GM19351 (cell line): ENCODE measurements around the gene MYRF.

Experiments
- ATAC-seq: cut with Tn5 transposase; IDR thresholded peaks from one replicate; pipeline ENCODE4 v1.9.1; 2021; ENCODE audit warnings: mild to moderate bottlenecking, moderate library complexity; ENCODE audit not compliant: unreplicated experiment

The MYRF gene

GRCh38 chr11:61718621-61719302, 33.7 kb upstream of the MYRF start:
- ATAC-seq: no peak

DNA sequence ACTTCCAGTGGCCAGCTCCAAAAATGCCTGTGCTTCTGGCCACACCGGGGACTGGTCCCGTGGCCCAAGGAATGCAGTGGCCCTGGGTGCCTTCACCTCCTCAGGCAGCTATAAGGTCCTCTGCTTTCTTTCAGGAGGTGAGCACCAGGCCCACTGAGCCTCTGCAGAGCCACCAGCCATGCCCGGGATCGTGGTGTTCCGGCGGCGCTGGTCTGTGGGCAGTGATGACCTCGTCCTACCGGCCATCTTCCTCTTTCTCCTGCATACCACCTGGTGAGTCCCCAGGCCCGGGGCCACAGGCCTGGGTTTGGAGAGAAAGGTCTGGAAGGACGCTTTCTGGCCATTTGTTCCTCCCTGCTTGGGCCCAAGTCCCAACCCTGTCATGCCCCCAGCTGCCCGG, 32.5 kb upstream of the MYRF start:
- no peak for ATAC-seq

DNA sequence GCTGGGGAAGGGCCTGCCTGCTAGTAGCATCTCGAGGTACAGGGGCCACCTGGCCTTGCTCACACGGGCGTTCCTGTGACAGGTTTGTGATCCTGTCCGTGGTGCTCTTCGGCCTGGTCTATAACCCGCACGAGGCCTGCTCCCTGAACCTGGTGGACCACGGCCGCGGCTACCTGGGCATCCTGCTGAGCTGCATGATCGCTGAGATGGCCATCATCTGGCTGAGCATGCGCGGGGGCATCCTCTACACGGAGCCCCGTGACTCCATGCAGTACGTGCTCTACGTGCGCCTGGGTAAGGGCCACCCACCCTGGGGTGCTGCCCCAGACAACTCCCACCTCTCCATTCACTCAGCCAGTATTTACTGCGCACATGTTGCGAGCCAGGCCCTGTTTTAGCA, 31.8 kb upstream of the MYRF start:
- no peak for ATAC-seq

GRCh38 chr11:61724437-61724836, 28.0 kb upstream of the MYRF start:
- ATAC-seq: no peak

- no peak for ATAC-seq
Measured at GRCh38 chr11:61725781-61726231, 26.6 kb upstream of the MYRF start.

- no peak for ATAC-seq
Measured at GRCh38 chr11:61726775-61727174, 25.7 kb upstream of the MYRF start.

DNA sequence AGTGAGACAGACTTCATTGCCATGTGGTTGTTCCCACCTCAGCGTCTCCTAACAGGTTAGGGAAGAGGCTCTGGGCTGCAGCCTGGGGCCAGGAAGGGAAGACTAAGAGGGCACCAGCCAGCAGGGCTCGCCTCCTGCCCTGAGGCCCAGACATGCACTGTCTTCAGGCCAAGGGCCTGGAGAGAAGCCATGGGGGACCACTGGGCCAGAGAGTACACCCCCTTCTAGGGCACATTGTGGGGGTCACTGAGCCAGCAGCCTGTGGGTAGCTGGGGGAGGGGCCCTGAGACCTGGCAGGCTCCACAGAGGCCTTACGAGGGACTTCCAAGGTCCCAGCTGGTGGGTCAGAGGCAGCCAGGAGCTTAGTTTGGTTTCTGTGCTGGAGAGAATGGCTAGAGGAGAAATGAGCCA, 25.0 kb upstream of the MYRF start:
- ATAC-seq: no peak

GRCh38 chr11:61728066-61728939, 24.1 kb upstream of the MYRF start:
- no peak for ATAC-seq

DNA sequence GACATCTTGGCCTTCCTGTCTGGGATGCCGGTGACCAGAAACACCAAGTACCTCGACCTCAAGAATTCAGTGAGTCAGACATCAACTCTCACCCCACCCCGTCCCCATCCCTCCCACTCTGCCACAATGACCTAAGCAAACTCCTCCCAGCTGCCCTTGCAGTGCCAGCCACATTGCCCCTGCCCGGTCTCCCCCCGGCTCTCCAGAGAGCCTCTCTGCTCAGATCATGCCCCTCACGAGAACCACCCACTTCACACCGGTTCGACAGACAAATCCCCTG, 23.6 kb upstream of the MYRF start:
- no peak for ATAC-seq

GRCh38 chr11:61730240-61730994, 22.0 kb upstream of the MYRF start:
- ATAC-seq: no peak

- ATAC-seq: no peak
Measured at GRCh38 chr11:61731211-61731951, 21.1 kb upstream of the MYRF start.

DNA sequence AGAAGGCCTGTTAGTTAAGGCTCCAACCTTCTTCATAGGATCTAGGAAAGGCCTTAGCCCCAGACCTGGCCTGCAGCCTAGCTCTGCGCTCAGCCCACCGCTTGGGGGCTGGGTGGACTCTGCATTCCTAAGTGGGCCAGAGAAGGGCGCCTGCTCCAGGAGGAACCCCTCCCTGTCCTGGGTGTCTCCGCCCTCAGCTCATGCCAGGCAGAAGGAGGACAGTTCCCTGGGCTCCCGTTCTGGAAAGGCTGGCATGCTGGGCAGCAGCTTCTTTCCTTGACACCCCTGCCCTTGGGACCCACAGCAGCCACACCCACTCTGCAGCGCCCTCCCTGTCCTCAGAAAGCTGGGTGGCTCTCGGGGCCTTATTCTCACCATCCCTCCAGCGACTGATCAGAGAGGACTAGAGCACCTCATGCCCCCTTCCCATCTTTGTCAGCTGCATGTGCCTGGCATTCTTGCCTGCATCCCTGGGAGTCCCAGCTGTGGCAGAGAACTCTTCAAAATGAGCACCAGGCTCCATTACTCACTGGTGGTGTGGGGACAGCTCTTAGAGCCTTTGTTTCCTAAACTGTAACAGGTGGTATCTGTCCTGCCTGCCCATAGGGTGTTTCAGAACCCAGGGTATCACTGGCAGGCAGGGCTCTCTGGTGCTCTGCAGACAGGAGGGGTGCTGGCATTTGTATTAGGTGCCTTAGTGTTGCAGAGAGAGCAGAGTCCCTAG, 20.3 kb upstream of the MYRF start:
- no peak for ATAC-seq

DNA sequence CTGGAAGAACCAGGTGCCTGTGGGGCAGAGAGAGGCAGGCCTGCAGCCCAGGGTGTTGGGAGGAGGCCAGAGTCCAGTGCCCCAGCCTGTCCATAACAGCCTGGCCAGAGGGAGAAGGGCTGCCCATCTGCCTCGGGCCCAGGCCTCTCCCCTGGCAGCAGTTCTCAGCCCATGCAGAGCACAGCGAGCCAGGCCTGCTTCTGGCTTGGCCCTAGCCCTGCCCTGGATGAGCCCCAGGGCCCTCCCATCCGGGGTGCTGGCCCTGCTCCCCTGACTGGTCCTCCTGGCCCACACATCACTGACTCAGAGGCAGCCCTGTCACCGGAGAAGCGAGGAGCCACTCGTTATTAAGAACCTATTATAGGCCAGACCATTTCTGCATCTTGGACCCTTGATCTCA, 19.7 kb upstream of the MYRF start:
- no peak for ATAC-seq

DNA sequence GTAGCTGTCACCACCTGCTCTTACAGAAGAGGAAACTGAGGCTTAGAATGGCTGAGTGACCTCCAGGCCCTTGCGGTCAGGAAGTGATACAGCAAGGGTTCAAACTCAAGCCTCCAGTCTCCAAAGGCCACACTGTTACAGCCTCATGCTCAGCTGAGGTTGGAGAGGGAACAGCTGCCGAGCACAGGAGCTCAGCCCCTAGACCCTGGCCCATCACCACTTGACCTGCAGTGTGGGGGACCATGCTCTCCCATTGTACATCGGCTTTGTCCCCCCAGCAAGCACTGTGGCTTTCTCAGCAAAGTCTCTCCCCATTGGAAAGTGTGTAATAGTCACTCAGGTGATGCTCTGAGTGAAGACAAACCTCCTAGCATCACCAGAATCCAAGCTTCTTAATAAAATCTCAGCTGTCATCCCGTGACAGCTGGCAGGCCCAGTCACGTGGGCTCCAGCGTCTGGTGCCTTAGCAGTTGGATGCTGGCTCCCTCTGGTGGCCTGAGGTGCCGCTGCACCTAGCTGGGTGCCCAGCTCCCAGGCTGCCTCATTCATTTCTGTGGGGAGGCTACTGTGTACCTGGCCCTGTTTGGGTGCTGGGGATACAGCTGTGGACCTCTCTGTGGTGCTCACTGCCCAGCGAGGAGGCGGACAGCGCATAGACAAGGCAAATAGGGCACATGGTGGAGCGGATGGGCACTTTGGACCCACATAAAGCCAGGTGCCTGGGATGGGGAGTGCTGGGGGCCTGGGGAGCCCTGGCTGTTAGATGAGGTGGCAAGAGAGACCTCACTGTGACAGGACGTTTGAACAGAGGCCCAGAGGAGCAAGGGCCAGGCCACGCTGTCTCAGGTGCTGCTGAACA, 19.1 kb upstream of the MYRF start:
- ATAC-seq: peak; percentile 83

DNA sequence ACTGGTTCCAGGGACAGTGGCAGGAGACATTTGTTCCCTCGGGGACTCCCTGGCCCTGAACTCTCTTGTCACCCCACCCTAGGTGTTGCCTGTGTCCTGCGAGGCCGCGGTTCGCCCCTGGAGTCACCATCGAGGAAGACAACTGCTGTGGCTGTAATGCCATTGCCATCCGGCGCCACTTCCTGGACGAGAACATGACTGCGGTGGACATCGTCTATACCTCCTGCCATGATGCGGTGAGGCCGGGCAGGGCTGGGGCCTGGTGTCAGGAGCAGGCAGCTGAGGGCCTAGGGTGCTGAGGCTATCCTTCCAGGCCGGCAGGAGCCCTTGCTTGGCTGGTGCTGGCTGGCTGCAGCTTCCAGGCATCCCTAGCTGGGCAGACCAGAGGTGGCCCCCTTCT, 17.7 kb upstream of the MYRF start:
- no peak for ATAC-seq

- ATAC-seq: no peak
Measured at GRCh38 chr11:61735391-61735790, 17.0 kb upstream of the MYRF start.

DNA sequence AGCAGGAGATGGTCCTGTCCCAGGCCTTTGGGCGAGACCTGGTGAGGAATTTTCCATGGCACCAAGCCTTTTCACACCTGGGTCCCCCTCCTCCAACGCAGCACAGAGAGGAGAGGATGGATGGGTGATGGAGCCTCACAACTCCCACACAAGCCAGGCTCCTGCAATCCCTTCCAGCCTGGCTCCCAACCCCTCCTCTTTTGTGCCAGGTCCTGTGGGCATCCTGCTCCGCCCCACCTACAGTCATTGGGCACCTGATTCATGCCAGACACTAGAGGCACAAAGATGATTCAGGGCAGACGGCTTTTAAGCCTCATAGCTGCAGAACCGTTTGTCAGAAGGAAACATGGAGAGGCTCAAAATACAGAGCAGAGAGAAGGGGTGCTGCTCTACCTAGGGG, 16.1 kb upstream of the MYRF start:
- ATAC-seq: no peak

- no peak for ATAC-seq
Measured at GRCh38 chr11:61737131-61737530, 15.3 kb upstream of the MYRF start.

GRCh38 chr11:61737636-61738386, 14.6 kb upstream of the MYRF start:
- no peak for ATAC-seq
